DND-41 (cell line): Measurements from ENCODE around the gene GYS2.

Experiments
- EZH2 ChIP-seq: IDR thresholded peaks from 3 replicates; pipeline ENCODE4 v1.6.1; 2012; ENCODE audit warnings: borderline replicate concordance, low read depth, mild to moderate bottlenecking, moderate library complexity, low read length, inconsistent platforms; ENCODE audit not compliant: severe bottlenecking
- TF ChIP-seq, protein P1 (sequence below): IDR thresholded peaks from 2 replicates; pipeline ENCODE4 v1.5.1; 2012; ENCODE audit warnings: borderline replicate concordance, low read length, moderate library complexity, mild to moderate bottlenecking; ENCODE audit not compliant: poor library complexity, severe bottlenecking; ENCODE audit errors: extremely low read depth

DNA sequence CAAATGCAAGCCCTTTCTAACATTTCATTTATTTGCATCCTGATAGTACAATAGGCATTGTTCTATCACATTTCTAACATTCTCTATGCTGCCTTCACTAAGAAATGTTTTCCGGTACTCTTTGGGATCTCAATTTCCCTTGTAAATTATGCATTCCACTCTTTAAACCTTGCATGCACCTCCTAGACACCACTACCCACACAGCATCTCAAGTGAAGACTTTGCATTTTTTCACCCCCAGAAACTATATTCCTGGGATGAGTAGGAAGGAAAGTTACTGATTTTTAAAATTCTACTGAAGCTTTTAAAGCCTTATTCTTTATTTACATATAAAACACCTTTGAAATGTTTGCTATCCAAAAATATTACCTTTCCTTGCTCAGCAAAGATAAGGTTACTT lies 27.1 kb downstream of the GYS2 start:
- TF ChIP-seq, protein P1, sequence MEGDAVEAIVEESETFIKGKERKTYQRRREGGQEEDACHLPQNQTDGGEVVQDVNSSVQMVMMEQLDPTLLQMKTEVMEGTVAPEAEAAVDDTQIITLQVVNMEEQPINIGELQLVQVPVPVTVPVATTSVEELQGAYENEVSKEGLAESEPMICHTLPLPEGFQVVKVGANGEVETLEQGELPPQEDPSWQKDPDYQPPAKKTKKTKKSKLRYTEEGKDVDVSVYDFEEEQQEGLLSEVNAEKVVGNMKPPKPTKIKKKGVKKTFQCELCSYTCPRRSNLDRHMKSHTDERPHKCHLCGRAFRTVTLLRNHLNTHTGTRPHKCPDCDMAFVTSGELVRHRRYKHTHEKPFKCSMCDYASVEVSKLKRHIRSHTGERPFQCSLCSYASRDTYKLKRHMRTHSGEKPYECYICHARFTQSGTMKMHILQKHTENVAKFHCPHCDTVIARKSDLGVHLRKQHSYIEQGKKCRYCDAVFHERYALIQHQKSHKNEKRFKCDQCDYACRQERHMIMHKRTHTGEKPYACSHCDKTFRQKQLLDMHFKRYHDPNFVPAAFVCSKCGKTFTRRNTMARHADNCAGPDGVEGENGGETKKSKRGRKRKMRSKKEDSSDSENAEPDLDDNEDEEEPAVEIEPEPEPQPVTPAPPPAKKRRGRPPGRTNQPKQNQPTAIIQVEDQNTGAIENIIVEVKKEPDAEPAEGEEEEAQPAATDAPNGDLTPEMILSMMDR = no peak
- TF ChIP-seq EZH2 = no peak
